ENCODE data around the gene S1PR4. TPM values are rescaled to one million over a fixed set of nuclear protein-coding genes. Genes with fewer than 3 reads are reported as not detected.

S1PR4 gene
- total RNA-seq, 1 experiment from 2014 or later: 0.26 TPM

GRCh38 chr19:3163230-3163886 is 15.2 kb upstream of the S1PR4 start:
- Histone ChIP-seq H3K9me3 (ENCODE audit: control insufficient read depth, insufficient read depth, low read depth, low read length) (no peaks in the 10 kb centered on the region), H3K4me1 (ENCODE audit: control insufficient read depth, insufficient read depth, low read length) (no peaks in the 10 kb centered on the region; the same call in 1 of the 2 replicates), H3K36me3 (ENCODE audit: control insufficient read depth, insufficient read depth, low read length) (no peaks in the 10 kb centered on the region), H3K27me3 (ENCODE audit: control insufficient read depth, insufficient read depth, low read length) (no peaks in the 10 kb centered on the region), H3K27ac (ENCODE audit: low read length) (no peak overlapping the region), H3K4me3 (ENCODE audit: low read depth in 2 of 2, low read length in 2 of 2) (no peak overlapping the region)
- in situ Hi-C loops (cut with HindIII; ENCODE audit: low pct_unique_long_range_greater_than_20kb, low sequenced_read_pairs): no loop called here
- ChIA-PET CTCF (interaction anchor here (0.7 kb wide), 1 partner anchor 17 kb away, joined by 6 read pairs; no protein-coding TSS in a partner anchor), POLR2A (no interaction called here)
- DNase-seq (ENCODE audit: low read depth, low spot score): no peak
- peak; percentile 93 for ATAC-seq
- BruUV-seq (replicated peaks): no TSS peak
- TF ChIP-seq SIN3A (IDR thresholded peaks at IDR 0.05; ENCODE audit: borderline replicate concordance, insufficient read depth, low read depth, low read length) (no peak), CTCF (IDR thresholded peaks at IDR 0.05) (peak; percentile 93), TCF7L2 (IDR thresholded peaks at IDR 0.05; ENCODE audit: low read depth, low read length) (no peak), POLR2AphosphoS5 (IDR thresholded peaks at IDR 0.05; ENCODE audit: low read depth, low read length) (no peak), REST (IDR thresholded peaks at IDR 0.05; ENCODE audit: insufficient read depth in 1 of 2, low read depth in 2 of 2, low read length in 1 of 2) (no peak)
- intact Hi-C loops (cut with micrococcal nuclease; ENCODE audit: unreplicated experiment): loop anchor here (2.0 kb wide), 1 partner anchor 213 kb away; no protein-coding TSS in a partner anchor

DNA sequence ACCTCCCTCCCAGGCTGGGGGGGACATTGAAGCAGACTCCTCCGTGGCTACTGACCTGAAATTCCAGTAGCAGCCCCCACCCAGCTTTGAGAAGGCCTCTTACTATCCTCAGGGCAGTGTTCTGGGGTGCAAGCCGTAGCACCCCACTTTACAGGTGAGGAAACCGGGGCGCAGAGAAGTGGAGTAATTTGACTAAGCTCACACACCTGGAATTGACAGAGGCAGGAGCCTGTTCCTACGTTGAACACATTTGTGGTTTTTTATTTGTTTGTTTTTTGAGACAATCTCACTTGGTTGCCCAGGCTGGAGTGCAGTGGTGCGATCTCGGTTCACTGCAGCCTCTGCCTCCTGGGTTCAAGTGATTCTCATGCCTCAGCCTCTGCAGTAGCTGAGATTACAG is 14.6 kb upstream of the S1PR4 start:
- in situ Hi-C loops (cut with HindIII; ENCODE audit: low pct_unique_long_range_greater_than_20kb, low sequenced_read_pairs): no loop called here
- TF ChIP-seq CTCF (IDR thresholded peaks at IDR 0.05) (no peak), POLR2AphosphoS5 (IDR thresholded peaks at IDR 0.05; ENCODE audit: low read depth, low read length) (no peak), TCF7L2 (IDR thresholded peaks at IDR 0.05; ENCODE audit: low read depth, low read length) (no peak), REST (IDR thresholded peaks at IDR 0.05; ENCODE audit: insufficient read depth in 1 of 2, low read depth in 2 of 2, low read length in 1 of 2) (no peak), SIN3A (IDR thresholded peaks at IDR 0.05; ENCODE audit: borderline replicate concordance, insufficient read depth, low read depth, low read length) (no peak)
- Histone ChIP-seq H3K27me3 (ENCODE audit: control insufficient read depth, insufficient read depth, low read length) (no peaks in the 10 kb centered on the region), H3K4me1 (ENCODE audit: control insufficient read depth, insufficient read depth, low read length) (no peaks in the 10 kb centered on the region; the same call in 1 of the 2 replicates), H3K36me3 (ENCODE audit: control insufficient read depth, insufficient read depth, low read length) (no peaks in the 10 kb centered on the region), H3K9me3 (ENCODE audit: control insufficient read depth, insufficient read depth, low read depth, low read length) (no peaks in the 10 kb centered on the region), H3K27ac (ENCODE audit: low read length) (no peak overlapping the region), H3K4me3 (ENCODE audit: low read depth in 2 of 2, low read length in 2 of 2) (no peak overlapping the region)
- DNase-seq (ENCODE audit: low read depth, low spot score): no peak
- intact Hi-C loops (cut with micrococcal nuclease; ENCODE audit: unreplicated experiment): loop anchor here (2.0 kb wide), 1 partner anchor 213 kb away; no protein-coding TSS in a partner anchor
- no TSS peak for BruUV-seq (replicated peaks)
- CTCF ChIA-PET: interaction anchor here (0.6 to 0.7 kb wide), 2 partner anchors 18 to 35 kb away, joined by 3 to 6 read pairs; no protein-coding TSS in a partner anchor
- POLR2A ChIA-PET: no interaction called here
- no peak for ATAC-seq
